HL-60/S4 treated with retinoic acid at 250 ng/mL for 4 days and 3 days (cell line): Measurements from ENCODE around the gene UGT1A9.

ENCODE experiments used
- in situ Hi-C: fragments of 300-500 bp; cut with MboI; formaldehyde crosslinking; loops from 2 replicates; pipeline ENCODE4 v1.7.0; 2022; ENCODE audit warnings: low sequenced_read_pairs

UGT1A9 gene

GRCh38 chr2:233756429-233757081, 84.9 kb downstream of the UGT1A9 start:
- in situ Hi-C loops = no loop called here

GRCh38 chr2:233758141-233758540, 86.4 kb downstream of the UGT1A9 start:
- in situ Hi-C loops = no loop called here

DNA sequence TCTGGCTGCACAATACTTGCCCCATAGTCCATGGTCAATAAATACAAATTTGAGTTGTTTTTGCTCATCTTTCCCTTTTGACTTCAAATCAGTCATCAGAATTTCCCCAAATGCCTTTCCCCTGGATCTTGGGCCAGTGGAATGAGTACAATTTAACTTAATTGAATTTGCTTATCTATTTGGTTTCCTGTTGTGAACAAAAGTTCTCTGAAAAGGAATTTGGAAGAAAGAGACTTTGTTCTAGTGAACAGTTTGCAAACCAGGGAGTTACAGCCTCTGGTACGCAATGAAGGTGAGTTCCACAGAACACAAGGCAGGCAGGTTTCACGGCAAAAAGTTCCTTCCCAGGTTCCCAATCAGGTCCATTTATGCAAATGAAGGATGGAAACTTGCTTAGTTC, 87.2 kb downstream of the UGT1A9 start:
- in situ Hi-C loops = no loop called here

DNA sequence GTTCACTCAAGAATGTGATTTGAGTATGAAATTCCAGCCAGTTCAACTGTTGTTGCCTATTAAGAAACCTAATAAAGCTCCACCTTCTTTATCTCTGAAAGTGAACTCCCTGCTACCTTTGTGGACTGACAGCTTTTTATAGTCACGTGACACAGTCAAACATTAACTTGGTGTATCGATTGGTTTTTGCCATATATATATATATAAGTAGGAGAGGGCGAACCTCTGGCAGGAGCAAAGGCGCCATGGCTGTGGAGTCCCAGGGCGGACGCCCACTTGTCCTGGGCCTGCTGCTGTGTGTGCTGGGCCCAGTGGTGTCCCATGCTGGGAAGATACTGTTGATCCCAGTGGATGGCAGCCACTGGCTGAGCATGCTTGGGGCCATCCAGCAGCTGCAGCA, 88.3 kb downstream of the UGT1A9 start, which contains the start of gene UGT1A1:
UGT1A1 (plus strand) TSS at position 228 of the 400 bp plus-strand sequence; CDS start at position 246, 18 bp downstream.
- in situ Hi-C loops = no loop called here

DNA sequence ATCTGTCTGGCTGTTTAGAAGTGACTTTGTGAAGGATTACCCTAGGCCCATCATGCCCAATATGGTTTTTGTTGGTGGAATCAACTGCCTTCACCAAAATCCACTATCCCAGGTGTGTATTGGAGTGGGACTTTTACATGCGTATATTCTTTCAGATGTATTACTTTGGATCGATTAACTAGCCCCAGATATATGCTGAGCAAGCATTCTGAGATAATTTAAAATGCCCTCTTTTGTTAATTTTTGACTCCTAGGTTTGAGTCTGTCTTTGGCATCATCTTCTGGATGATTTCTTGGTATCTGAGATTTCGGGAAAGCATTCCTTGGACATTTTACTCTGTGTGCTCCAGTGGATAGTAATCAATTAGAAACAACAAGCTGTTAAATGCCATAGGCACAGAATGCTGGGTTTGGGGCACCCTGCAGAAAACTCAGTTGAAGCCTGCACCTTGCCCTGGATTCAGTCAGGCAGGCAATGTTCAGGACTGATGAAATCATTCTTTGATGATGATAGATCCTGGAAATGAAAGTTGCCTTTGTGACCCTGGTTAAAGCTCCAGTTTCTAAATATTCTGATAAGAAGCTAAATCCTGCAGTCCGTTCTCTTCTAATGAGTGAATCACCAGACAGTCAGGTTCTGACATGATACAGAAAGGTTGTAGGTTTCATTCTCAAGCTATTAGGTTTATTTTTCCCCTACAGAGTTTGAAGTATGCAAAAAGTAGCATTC, 89.5 kb downstream of the UGT1A9 start:
- in situ Hi-C loops = no loop called here

DNA sequence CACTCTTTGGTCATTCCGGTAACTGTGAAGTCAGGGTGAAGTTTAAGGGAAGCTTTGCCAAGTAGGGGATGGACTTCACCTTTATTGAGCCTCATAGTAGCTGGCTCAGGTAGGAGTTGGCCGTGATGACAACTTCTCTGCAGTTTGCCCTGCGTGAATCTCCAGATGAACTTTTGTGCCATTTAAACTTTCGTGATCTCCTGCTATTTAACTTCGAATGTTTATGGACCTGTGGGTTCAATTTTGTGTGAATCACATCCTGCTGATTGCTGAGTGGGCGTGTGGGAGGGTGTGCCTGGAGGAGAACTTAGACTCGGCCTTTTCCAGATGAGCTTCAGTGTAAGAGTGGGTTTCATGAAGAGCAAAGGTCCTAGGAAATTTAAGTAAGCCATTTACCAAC, 92.6 kb downstream of the UGT1A9 start:
- in situ Hi-C loops = no loop called here

DNA sequence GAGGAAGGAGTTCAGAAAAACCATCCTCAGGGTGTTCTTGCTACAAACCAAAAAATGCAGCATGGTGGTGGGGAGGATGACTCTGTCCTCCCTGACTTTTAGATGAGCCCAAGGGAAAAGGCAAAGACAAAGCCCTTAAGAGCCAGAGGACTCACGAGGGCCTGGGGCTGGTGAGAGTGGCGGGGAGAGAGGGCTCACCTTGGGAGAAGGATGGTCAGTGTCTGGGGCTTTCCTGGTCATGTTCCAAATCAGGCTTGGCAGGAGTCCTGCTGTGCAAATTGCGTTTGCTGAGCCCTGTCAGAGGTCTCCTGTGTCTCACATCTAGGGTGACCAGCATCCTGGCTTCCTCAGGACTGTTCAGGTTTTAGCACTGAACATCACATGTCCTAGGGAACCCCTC, 93.1 kb downstream of the UGT1A9 start:
- in situ Hi-C loops = no loop called here

- in situ Hi-C loops = no loop called here
Measured at GRCh38 chr2:233766416-233766815, 94.7 kb downstream of the UGT1A9 start.

- in situ Hi-C loops = no loop called here
Measured at GRCh38 chr2:233768076-233768475, 96.4 kb downstream of the UGT1A9 start.

GRCh38 chr2:233769260-233769659, 97.6 kb downstream of the UGT1A9 start:
- in situ Hi-C loops = no loop called here

DNA sequence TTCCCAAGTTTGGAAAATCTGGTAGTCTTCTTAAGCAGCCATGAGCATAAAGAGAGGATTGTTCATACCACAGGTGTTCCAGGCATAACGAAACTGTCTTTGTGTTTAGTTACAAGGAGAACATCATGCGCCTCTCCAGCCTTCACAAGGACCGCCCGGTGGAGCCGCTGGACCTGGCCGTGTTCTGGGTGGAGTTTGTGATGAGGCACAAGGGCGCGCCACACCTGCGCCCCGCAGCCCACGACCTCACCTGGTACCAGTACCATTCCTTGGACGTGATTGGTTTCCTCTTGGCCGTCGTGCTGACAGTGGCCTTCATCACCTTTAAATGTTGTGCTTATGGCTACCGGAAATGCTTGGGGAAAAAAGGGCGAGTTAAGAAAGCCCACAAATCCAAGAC, 100.5 kb downstream of the UGT1A9 start:
- in situ Hi-C loops = no loop called here

GRCh38 chr2:233772583-233772982, 100.9 kb downstream of the UGT1A9 start:
- in situ Hi-C loops = no loop called here

- in situ Hi-C loops = no loop called here
Measured at GRCh38 chr2:233773854-233774253, 102.2 kb downstream of the UGT1A9 start.

DNA sequence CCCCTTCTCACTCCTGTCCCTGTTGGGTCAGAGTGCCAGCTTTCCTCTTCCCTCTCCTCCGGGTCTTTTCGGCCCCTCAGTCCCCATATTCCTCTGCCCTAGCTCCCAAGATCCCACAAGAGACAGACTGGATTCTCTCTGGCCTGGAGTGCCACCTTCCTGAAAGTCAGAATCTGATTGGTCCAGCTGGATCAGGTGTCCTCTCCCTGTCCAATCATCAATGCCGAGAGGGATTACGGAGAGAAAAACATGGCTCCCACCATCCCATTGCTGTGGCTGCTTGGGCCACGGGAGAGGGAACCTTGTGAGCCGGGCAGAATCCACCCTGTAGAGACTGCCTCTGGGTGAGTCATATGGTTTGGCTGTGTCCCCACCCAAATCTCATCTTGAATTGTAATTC, 103.7 kb downstream of the UGT1A9 start:
- in situ Hi-C loops = no loop called here

DNA sequence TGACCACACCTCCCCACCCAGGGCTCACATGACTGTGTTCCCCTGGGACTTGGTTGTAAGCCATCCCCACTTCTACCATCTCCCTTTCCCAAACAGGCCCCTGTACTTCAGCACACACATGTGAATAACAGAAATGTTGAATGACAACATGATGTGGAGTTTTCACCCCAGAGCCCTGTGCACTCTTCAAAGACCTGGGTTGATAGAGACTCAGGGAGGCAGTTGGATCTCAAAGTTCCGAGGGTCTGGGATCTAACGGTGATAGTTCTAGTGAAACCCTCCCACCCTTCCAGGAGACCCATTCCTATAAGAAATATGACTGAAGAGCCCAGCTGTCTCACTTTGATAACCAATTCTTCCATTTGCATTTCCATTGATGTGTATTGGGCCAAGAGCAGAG, 106.3 kb downstream of the UGT1A9 start, which contains the start of gene MROH2A:
MROH2A (plus strand) TSS at position 301 of the 400 bp plus-strand sequence. CDS start 1,029 bp downstream, outside the sequence.
- in situ Hi-C loops = no loop called here

DNA sequence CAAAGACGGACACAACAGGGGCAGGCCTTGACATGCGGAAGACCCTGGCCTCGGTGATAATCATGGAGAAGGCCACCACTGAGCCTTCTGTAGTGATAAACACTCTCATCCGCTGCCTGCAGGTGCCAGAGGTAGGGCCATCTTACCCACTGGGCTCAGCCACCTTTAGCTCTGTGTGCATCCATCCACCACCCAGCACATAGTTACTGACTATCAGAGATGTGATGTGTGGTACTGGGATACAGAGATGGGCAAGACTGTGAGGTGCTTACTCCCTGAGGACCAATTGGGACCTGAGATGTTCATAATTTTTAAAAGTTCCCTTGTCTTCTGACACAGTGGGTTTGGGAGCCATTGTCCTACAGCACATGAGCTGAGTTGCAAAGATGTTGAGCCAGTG, 108.0 kb downstream of the UGT1A9 start:
- in situ Hi-C loops = no loop called here

- in situ Hi-C loops = no loop called here
Measured at GRCh38 chr2:233780771-233781170, 109.1 kb downstream of the UGT1A9 start.

DNA sequence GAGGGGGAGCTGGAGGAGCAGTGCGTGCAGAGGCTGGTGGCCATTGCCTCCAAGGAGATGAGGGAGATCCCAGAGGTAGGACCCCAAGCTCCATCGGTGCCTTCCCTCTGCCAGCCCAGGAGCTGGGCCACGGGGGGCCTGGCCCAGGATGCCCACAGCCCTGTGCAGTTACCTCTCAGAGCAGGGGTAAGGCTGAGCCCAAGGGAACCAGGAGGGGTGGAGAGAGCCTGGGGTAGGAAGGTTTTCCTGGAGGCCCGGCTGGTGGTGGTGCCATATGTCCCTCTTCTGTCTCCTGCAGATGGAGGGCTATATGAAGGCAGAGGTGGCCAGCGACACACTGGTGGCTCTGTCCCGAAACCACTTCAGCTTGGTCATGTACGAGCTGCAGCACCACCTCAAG, 117.9 kb downstream of the UGT1A9 start:
- in situ Hi-C loops = no loop called here

GRCh38 chr2:233791151-233791882, 119.6 kb downstream of the UGT1A9 start:
- in situ Hi-C loops = no loop called here

DNA sequence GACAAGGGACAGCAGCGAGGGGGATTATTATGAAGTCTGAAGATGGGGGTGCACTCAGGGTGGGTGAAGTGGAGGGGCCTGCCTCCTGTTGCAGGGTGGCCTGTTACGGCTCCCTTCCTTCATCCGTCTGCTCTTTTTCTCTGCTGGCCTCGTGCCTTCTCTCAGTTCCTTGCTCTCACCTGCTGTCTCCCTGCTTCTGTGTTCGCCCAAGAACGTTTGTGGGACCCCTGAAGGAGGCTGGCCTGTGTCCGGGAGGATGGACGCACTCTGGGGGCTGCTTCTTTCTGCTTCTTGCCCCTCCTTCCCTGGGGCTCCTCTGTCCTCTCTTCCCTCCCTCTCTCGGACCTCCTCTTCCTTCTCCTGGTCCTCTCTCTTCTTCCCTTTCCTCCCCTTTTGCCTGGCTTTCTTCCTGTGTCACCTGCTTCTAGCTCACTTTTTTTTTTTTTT, 120.2 kb downstream of the UGT1A9 start:
- in situ Hi-C loops = no loop called here

DNA sequence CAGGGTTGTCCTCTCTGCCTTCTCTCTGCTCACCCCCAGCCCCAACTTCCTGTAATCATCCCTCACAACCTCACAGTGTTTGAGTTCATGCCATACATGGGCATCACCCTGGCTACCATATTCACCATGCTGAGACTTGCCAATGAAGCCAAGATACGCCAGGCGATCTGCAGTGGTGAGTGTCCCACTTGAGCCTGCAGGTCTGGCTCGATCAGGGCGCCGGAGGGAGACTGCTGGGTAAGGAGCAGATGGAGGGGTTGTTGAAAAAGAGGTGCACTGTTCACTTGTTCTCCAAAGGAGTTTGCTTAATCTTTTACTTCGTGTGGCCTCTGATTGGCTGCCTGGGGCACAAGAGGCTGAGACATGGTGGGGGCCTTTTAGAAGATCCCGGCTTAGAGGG, 121.0 kb downstream of the UGT1A9 start:
- in situ Hi-C loops = no loop called here
